ENCODE data around the gene CRTAP.

- TF ChIP-seq CTCF (IDR thresholded peaks at IDR 0.05 in 4 of 5, conservative IDR thresholded peaks at IDR 0.05 in 1 of 5) (no peak), POLR2A (IDR thresholded peaks at IDR 0.05) (no peak)
Observed at GRCh38 chr3:33099109-33099645, 14.6 kb upstream of the CRTAP start.
